Gastroesophageal sphincter (tissue), 3 donors: ENCODE measurements around the gene SLC13A1.

Experiments used
- CTCF ChIP-seq, 4 experiments: fragments of 200-600 bp in 2 of 4; fragments of 450-650 bp in 2 of 4; sonication (generic) in 1 of 4; IDR thresholded peaks; one replicate each; pipeline ENCODE4 v1.5.1; 2017 to 2019; ENCODE audit warnings: antibody characterized with exemption in 4 of 4, mild to moderate bottlenecking in 2 of 4, moderate library complexity in 2 of 4
- EP300 ChIP-seq: sonication (generic); formaldehyde crosslinking; IDR thresholded peaks from one replicate; pipeline ENCODE4 v1.6.1; 2017; ENCODE audit warnings: antibody characterized with exemption, mild to moderate bottlenecking
- POLR2A ChIP-seq, 2 donors: fragments of 450-650 bp; IDR thresholded peaks; one replicate each; pipeline ENCODE4 v1.6.1; 2017; ENCODE audit warnings: antibody characterized with exemption in 2 of 2, mild to moderate bottlenecking in 2 of 2, moderate library complexity in 1 of 2
- POLR2AphosphoS5 ChIP-seq: sonication (generic); formaldehyde crosslinking; IDR thresholded peaks from one replicate; pipeline ENCODE4 v1.6.1; 2017; ENCODE audit warnings: antibody characterized with exemption

- no peak for TF ChIP-seq POLR2AphosphoS5
- TF ChIP-seq CTCF (IDR thresholded peaks at IDR 0.05) = no peak
- no peak for TF ChIP-seq POLR2A (IDR thresholded peaks at IDR 0.05)
- TF ChIP-seq EP300 = no peak
These were observed 86.9 kb downstream of the SLC13A1 start for GRCh38 chr7:123112833-123113232.
